ENCODE measurements around the gene NOL4L.

DNA sequence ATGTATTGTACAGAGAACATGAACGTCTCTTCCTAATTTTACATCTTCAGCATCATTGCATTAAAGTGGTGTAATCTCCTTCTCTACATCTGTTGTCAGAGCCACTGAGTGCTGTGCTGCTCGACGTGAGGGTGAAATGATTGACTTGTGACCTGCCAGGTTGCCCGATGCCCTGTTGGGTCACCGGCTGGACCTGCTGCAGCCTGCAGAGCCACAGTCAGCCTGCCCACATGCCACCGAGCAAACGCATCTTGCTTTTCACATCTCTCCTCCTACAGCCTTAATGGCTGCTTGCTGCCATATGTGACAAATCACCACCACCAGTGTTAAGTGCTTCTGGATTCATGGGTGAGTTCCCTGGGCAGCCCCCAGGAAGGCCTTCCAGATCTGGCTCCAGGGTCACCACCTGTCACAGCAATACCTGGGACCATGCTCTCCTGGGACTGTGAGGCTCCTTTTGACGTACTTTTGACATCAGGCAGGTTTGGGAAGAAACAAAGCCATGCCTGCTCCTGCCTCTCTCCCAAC is 146.7 kb downstream of the NOL4L start:
- TF ChIP-seq POLR2AphosphoS5 (IDR thresholded peaks at IDR 0.05; ENCODE audit: low read depth, low read length), result no peak
- no peak for TF ChIP-seq TAF1 (IDR thresholded peaks at IDR 0.05; ENCODE audit: low read depth, low read length)
- TF ChIP-seq POLR2A (IDR thresholded peaks at IDR 0.05; ENCODE audit: low read depth, low read length), result no peak
- no peak for TF ChIP-seq SPI1 (IDR thresholded peaks at IDR 0.05; ENCODE audit: low read depth, low read length)
